A673 (cell line): Measurements from ENCODE around the gene CNIH1. TPM values are rescaled to one million over a fixed set of nuclear protein-coding genes. Genes with fewer than 3 reads are reported as not detected.

Experiments
- BruUV-seq: library from RNA; stranded (reverse); fragments of 400-500 nt; replicated peaks from 2 replicates; lab custom pipeline; 2021; lab: Mats Ljungman, UMichigan
- CTCF ChIA-PET: fragments of 300-600 bp; sonication (Branson Sonifier 250); formaldehyde crosslinking; loops from one replicate; lab custom pipeline; 2022; ENCODE audit warnings: antibody characterized with exemption; lab: Charles Lee
- POLR2A ChIA-PET: fragments of 300-600 bp; sonication (Branson Sonifier 250); formaldehyde crosslinking; loops from one replicate; lab custom pipeline; 2022; ENCODE audit warnings: antibody characterized with exemption; ENCODE audit not compliant: low non-redundant PET; lab: Charles Lee
- DNase-seq: peaks from one replicate; pipeline ENCODE4 v3.0.0-alpha.2; 2015; ENCODE audit warnings: low spot score
- H3K27ac ChIP-seq: fragments of 200-600 bp; sonication (generic); 2 replicates; pipeline ENCODE4 v1.5.1; 2016; ENCODE audit warnings: mixed run types, low read depth, mild to moderate bottlenecking, mixed read lengths, antibody characterized with exemption, low read length; ENCODE audit not compliant: poor library complexity, severe bottlenecking
- H3K27me3 ChIP-seq: fragments of 200-600 bp; sonication (generic); replicated peaks from 2 replicates; pipeline ENCODE4 v1.6.1; 2017; ENCODE audit warnings: mixed run types, low read depth, mild to moderate bottlenecking, mixed read lengths, antibody characterized with exemption, low read length; ENCODE audit not compliant: insufficient read depth, poor library complexity
- H3K36me3 ChIP-seq: fragments of 200-600 bp; sonication (generic); 2 replicates; pipeline ENCODE4 v1.6.1; 2016; ENCODE audit warnings: mixed run types, mild to moderate bottlenecking, mixed read lengths, antibody characterized with exemption, low read length; ENCODE audit not compliant: insufficient read depth, poor library complexity, severe bottlenecking
- H3K4me1 ChIP-seq: fragments of 200-600 bp; sonication (generic); 2 replicates; pipeline ENCODE4 v1.6.1; 2017; ENCODE audit warnings: mixed run types, mild to moderate bottlenecking, mixed read lengths, antibody characterized with exemption, low read length; ENCODE audit not compliant: insufficient read depth, poor library complexity, severe bottlenecking
- H3K4me3 ChIP-seq: fragments of 200-600 bp; sonication (generic); 2 replicates; pipeline ENCODE4 v1.5.1; 2016; ENCODE audit warnings: low read depth, mixed run types, mild to moderate bottlenecking, mixed read lengths, low read length; ENCODE audit not compliant: poor library complexity, severe bottlenecking
- H3K9me3 ChIP-seq: fragments of 200-600 bp; sonication (generic); 2 replicates; pipeline ENCODE4 v1.6.1; 2016; ENCODE audit warnings: mixed run types, low read depth, mild to moderate bottlenecking, mixed read lengths, antibody characterized with exemption, low read length; ENCODE audit not compliant: poor library complexity, severe bottlenecking
- CTCF ChIP-seq: fragments of 300-800, 200-600 bp; sonication (generic); conservative IDR thresholded peaks from 2 replicates; pipeline ENCODE4 v1.5.1; 2017; ENCODE audit warnings: low read depth, mild to moderate bottlenecking, antibody characterized with exemption, low read length, moderate library complexity, mixed read lengths
- EZH2 ChIP-seq: fragments of 200-600 bp; sonication (generic); IDR thresholded peaks from 2 replicates; pipeline ENCODE4 v1.6.1; 2017; ENCODE audit warnings: borderline replicate concordance, low read depth, mild to moderate bottlenecking, mixed read lengths, antibody characterized with exemption, low read length; ENCODE audit not compliant: poor library complexity, severe bottlenecking
- intact Hi-C: fragments of 100-400 bp; cut with micrococcal nuclease; formaldehyde crosslinking; loops from one replicate; pipeline ENCODE4 v1.10.0; 2022; ENCODE audit not compliant: unreplicated experiment
- total RNA-seq: library from RNA; stranded (reverse); gene quantifications from 2 replicates; pipeline ENCODE4 v1.2.3, GENCODE V29; 2021

CNIH1 gene
- total RNA-seq, 1 experiment from 2014 or later, result 170 TPM

- no peaks in the 10 kb centered on the region for H3K27me3 ChIP-seq
- H3K4me3 ChIP-seq, result no peak overlapping the region
- H3K36me3 ChIP-seq, result peaks cover 22% of the 10 kb centered on the region
- no peak overlapping the region for H3K27ac ChIP-seq
- TF ChIP-seq CTCF, result no peak
- no peak for TF ChIP-seq EZH2
- BruUV-seq, result no TSS peak
- DNase-seq, result no peak
- peaks cover 41% of the 10 kb centered on the region for H3K4me1 ChIP-seq
- intact Hi-C loops, result no loop called here
- POLR2A ChIA-PET, result no interaction called here
- no peaks in the 10 kb centered on the region for H3K9me3 ChIP-seq
- CTCF ChIA-PET, result no interaction called here
Observed at GRCh38 chr14:54474232-54474793, 33.1 kb upstream of the CNIH1 start.

GRCh38 chr14:54472315-54472714, 31.1 kb upstream of the CNIH1 start:
- H3K27me3 ChIP-seq, result no peaks in the 10 kb centered on the region
- ChIA-PET CTCF (no interaction called here), POLR2A (no interaction called here)
- peaks cover 3% of the 10 kb centered on the region for H3K9me3 ChIP-seq
- H3K4me3 ChIP-seq, result no peak overlapping the region
- peak overlapping the region; percentile 60 for H3K27ac ChIP-seq
- peak; percentile 94 for DNase-seq
- H3K36me3 ChIP-seq, result peaks cover 10% of the 10 kb centered on the region
- H3K4me1 ChIP-seq, result peaks cover 41% of the 10 kb centered on the region
- intact Hi-C loops, result no loop called here
- BruUV-seq, result no TSS peak
- TF ChIP-seq EZH2 (no peak), CTCF (no peak)

GRCh38 chr14:54471641-54472040, 30.5 kb upstream of the CNIH1 start:
- DNase-seq, result no peak
- Histone ChIP-seq H3K4me3 (no peak overlapping the region), H3K27ac (no peak overlapping the region), H3K27me3 (no peaks in the 10 kb centered on the region), H3K9me3 (peaks cover 8% of the 10 kb centered on the region), H3K36me3 (peaks cover 4% of the 10 kb centered on the region), H3K4me1 (peaks cover 41% of the 10 kb centered on the region)
- POLR2A ChIA-PET, result no interaction called here
- no TSS peak for BruUV-seq
- intact Hi-C loops, result no loop called here
- TF ChIP-seq CTCF, result no peak
- TF ChIP-seq EZH2, result no peak
- CTCF ChIA-PET, result interaction anchor here (0.7 kb wide), 1 partner anchor 1041 kb away, joined by 6 read pairs; no protein-coding TSS in a partner anchor
